Smooth muscle cell (in vitro differentiated cells): ENCODE measurements around the gene PRIMA1. TPM values are rescaled to one million over a fixed set of nuclear protein-coding genes. Genes with fewer than 3 reads are reported as not detected.
"Not testable (repeated sequence)": the region's sequence is repeated elsewhere in the genome, so short reads cannot be mapped to it uniquely, and the experiment has no call there.

Experiments
- DNase-seq: peaks from one replicate; lab custom pipeline; 2025; ENCODE audit not compliant: unreplicated experiment; lab: John Stamatoyannopoulos, UW
- H2AFZ ChIP-seq: fragments of 200-600 bp; sonication (generic); 2 replicates; pipeline ENCODE4 v1.6.0; 2016; ENCODE audit warnings: antibody characterized with exemption, low read depth, mild to moderate bottlenecking
- H3F3A ChIP-seq: fragments of 200-600 bp; sonication (generic); 2 replicates; pipeline ENCODE4 v1.6.0; 2017; ENCODE audit warnings: antibody characterized with exemption, low read depth
- H3K27ac ChIP-seq: fragments of 200-600 bp; sonication (generic); 2 replicates; pipeline ENCODE4 v1.5.1; 2016; ENCODE audit warnings: low read depth, mild to moderate bottlenecking
- H3K27me3 ChIP-seq: fragments of 200-600 bp; sonication (generic); 2 replicates; pipeline ENCODE4 v1.6.1; 2016; ENCODE audit warnings: low read depth, mild to moderate bottlenecking
- H3K36me3 ChIP-seq: fragments of 200-600 bp; sonication (generic); 2 replicates; pipeline ENCODE4 v1.5.1; 2016; ENCODE audit warnings: low read depth
- H3K4me1 ChIP-seq: fragments of 200-600 bp; sonication (generic); 2 replicates; pipeline ENCODE4 v1.5.1; 2016; ENCODE audit warnings: low read depth
- H3K4me2 ChIP-seq: fragments of 200-600 bp; sonication (generic); 2 replicates; pipeline ENCODE4 v1.6.0; 2016; ENCODE audit warnings: mild to moderate bottlenecking
- H3K4me3 ChIP-seq: fragments of 200-600 bp; sonication (generic); 2 replicates; pipeline ENCODE4 v1.5.1; 2016; ENCODE audit warnings: mild to moderate bottlenecking
- H3K79me2 ChIP-seq: fragments of 200-600 bp; sonication (generic); 2 replicates; pipeline ENCODE4 v1.6.0; 2016; ENCODE audit warnings: low read depth, mild to moderate bottlenecking
- H3K9ac ChIP-seq: fragments of 200-600 bp; sonication (generic); 2 replicates; pipeline ENCODE4 v1.6.0; 2016; ENCODE audit warnings: low read depth
- H3K9me3 ChIP-seq: fragments of 200-600 bp; sonication (generic); replicated peaks from 2 replicates; pipeline ENCODE4 v1.5.1; 2016; ENCODE audit warnings: low read depth
- H4K20me1 ChIP-seq: fragments of 200-600 bp; sonication (generic); 2 replicates; pipeline ENCODE4 v1.6.0; 2016; ENCODE audit warnings: low read depth
- CTCF ChIP-seq: fragments of 200-600 bp; sonication (generic); IDR thresholded peaks from 2 replicates; pipeline ENCODE4 v1.5.1; 2017; ENCODE audit warnings: borderline replicate concordance, mild to moderate bottlenecking, antibody characterized with exemption; ENCODE audit not compliant: insufficient read depth, poor library complexity, severe bottlenecking
- WGBS: methylation state at CpG from one replicate; pipeline ENCODE4 v1.1.7; 2016; ENCODE audit warnings: low lambda C conversion rate; 5-methylcytosine and 5-hydroxymethylcytosine counted together
- polyA plus RNA-seq: library from polyadenylated mRNA; unstranded; fragments of >200 nt; fragmentation: Nextera tagmentation; extraction: Ambion mirVana; gene quantifications from 2 replicates; pipeline ENCODE4 v1.2.1, GENCODE V29; 2016
- total RNA-seq: library from RNA; depleted of rRNA; stranded (reverse); fragments of >200 nt; gene quantifications from 2 replicates; pipeline ENCODE4 v1.2.3, GENCODE V29; 2014

PRIMA1 gene
- total and polyA plus RNA-seq, 2 experiments from 2014 or later, result not detected

DNA sequence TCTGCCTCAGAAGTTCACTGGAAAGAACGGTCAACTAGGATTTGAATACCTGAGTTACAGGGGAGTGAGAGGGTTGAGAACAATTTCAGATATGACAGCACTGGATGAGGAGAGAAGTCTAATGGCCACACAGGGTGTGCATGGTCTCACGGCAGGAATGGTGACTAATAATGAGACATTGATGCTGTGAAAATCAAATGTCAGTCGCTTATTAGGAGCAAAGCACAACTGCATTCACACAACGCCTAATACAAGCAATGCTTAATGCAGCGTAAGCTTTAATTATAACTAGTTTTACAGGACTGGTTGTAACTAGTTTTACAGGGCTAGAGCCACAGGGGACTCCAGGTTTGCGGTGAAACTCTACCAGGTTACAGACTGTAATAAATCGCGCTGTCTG, 23.4 kb upstream of the PRIMA1 start:
- H3K36me3 ChIP-seq, result no peaks in the 10 kb centered on the region
- no peaks in the 10 kb centered on the region for H4K20me1 ChIP-seq
- no peak for TF ChIP-seq CTCF
- no peaks in the 10 kb centered on the region for H3F3A ChIP-seq
- H3K27me3 ChIP-seq, result no peaks in the 10 kb centered on the region
- H3K4me1 ChIP-seq, result no peaks in the 10 kb centered on the region
- H2AFZ ChIP-seq, result no peak overlapping the region
- DNase-seq, result no peak
- H3K79me2 ChIP-seq, result no peaks in the 10 kb centered on the region
- H3K4me2 ChIP-seq, result no peak overlapping the region
- 91% methylated on average over 8 of the region's 8 CpGs for WGBS
- no peak overlapping the region for H3K9ac ChIP-seq
- no peak overlapping the region for H3K27ac ChIP-seq
- no peaks in the 10 kb centered on the region for H3K9me3 ChIP-seq
- no peak overlapping the region for H3K4me3 ChIP-seq

DNA sequence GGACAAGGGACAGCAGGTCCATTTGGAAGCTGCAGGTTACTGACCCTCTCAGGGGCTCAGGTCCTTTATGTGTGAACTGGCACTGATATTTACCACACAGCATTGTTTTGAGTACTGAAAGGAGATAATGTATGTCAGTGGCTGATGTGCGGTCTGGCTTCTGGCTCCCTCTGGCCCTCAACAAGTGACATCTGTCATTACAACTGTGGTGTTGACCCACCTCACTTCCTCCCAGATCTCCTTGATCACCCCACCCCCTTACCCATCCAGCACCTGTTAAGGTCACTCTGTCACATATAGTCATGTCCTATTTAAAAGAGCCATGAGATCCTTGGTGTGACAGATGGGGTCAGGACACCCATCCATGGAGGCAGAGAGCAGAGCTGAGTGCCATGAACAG, 22.7 kb upstream of the PRIMA1 start:
- H4K20me1 ChIP-seq, result no peaks in the 10 kb centered on the region
- H3K27me3 ChIP-seq, result no peaks in the 10 kb centered on the region
- H3K79me2 ChIP-seq, result no peaks in the 10 kb centered on the region
- no peaks in the 10 kb centered on the region for H3F3A ChIP-seq
- no peak overlapping the region for H3K4me3 ChIP-seq
- H3K9ac ChIP-seq, result no peak overlapping the region
- DNase-seq, result no peak
- no peak for TF ChIP-seq CTCF
- no peaks in the 10 kb centered on the region for H3K4me1 ChIP-seq
- H3K4me2 ChIP-seq, result no peak overlapping the region
- H2AFZ ChIP-seq, result no peak overlapping the region
- WGBS, result 100% methylated on average over 1 of the region's 1 CpG
- no peak overlapping the region for H3K27ac ChIP-seq
- no peaks in the 10 kb centered on the region for H3K36me3 ChIP-seq
- H3K9me3 ChIP-seq, result no peaks in the 10 kb centered on the region

GRCh38 chr14:93809491-93810420, 21.5 kb upstream of the PRIMA1 start:
- 83% methylated on average over 6 of the region's 6 CpGs for WGBS

DNA sequence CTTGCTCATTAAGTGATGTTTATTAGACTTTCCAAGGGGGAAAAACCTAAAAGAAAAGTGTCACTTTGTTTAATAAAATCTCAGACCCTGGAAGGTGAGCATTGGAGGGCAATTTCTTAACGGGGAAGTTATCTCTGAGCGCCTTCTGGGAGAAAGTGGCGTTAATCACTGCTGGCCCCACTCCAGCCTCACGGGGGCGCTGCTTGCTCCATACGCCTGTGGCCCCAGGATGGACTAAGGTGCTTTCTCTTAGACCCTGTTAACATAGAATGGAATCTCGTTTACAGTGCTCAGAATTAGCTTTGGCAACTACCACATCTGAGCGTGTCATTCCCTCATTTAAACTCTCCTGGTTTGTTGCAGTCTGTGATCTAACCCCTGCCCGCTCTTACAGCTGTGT, 16.4 kb upstream of the PRIMA1 start:
- Histone ChIP-seq H3K36me3 (no peaks in the 10 kb centered on the region), H2AFZ (no peak overlapping the region), H3F3A (no peaks in the 10 kb centered on the region), H3K9me3 (no peaks in the 10 kb centered on the region), H3K27ac (no peak overlapping the region), H3K4me2 (no peak overlapping the region), H4K20me1 (no peaks in the 10 kb centered on the region), H3K4me3 (no peak overlapping the region), H3K27me3 (no peaks in the 10 kb centered on the region), H3K79me2 (no peaks in the 10 kb centered on the region), H3K4me1 (no peaks in the 10 kb centered on the region), H3K9ac (no peak overlapping the region)
- 56% methylated on average over 9 of the region's 9 CpGs for WGBS
- no peak for DNase-seq
- TF ChIP-seq CTCF, result no peak

More at GRCh38 chr14:93809491-93810420, 21.5 kb upstream of the PRIMA1 start:
- not testable (repeated sequence) for H3K36me3 ChIP-seq, H4K20me1 ChIP-seq, H3K4me1 ChIP-seq, H3K27me3 ChIP-seq, DNase-seq, H3K27ac ChIP-seq, H3F3A ChIP-seq, H3K9me3 ChIP-seq, H3K9ac ChIP-seq, H3K4me3 ChIP-seq, H3K79me2 ChIP-seq, H3K4me2 ChIP-seq, H2AFZ ChIP-seq
